ENCODE data around the gene CRIP2. TPM values are rescaled to one million over a fixed set of nuclear protein-coding genes. Genes with fewer than 3 reads are reported as not detected.

CRIP2 gene
- total RNA-seq, 1 experiment from 2014 or later = 50.5 TPM

DNA sequence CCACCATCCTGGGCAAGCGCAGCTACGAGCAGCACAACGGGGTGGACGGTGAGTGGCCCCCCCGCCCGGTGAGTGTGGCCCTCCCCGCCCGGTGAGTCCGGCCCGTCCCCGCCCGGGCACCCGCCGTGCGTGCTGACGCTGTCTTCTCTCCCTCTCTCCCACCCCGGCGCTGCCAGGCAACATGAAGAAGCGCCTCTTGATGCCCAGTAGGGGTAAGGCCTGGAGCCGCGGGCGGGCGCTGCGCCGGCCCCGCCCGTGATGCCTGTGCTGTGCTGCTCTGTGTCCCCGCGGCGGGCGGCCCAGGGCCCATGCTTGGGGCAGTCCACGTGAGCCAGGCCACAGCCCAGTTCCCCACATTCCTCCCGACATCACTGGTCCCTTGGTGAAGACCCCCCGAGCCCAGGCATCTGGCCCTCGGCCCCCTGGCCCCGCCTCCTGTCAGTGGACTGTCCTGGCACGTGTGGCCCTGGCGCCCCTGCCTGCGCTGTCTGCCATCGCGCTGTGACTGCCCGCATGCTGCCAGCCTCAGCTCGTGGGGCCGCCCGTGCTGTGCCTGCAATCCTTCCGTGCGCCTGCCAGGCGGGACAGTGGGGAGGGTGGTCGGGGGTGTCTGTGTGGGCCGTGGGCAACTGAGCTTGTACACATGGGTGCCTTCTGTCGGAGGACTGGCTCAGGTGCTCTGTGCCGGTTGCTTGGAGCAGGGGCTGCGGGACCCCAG is 7.9 kb upstream of the CRIP2 start:
- TF ChIP-seq, protein P1, sequence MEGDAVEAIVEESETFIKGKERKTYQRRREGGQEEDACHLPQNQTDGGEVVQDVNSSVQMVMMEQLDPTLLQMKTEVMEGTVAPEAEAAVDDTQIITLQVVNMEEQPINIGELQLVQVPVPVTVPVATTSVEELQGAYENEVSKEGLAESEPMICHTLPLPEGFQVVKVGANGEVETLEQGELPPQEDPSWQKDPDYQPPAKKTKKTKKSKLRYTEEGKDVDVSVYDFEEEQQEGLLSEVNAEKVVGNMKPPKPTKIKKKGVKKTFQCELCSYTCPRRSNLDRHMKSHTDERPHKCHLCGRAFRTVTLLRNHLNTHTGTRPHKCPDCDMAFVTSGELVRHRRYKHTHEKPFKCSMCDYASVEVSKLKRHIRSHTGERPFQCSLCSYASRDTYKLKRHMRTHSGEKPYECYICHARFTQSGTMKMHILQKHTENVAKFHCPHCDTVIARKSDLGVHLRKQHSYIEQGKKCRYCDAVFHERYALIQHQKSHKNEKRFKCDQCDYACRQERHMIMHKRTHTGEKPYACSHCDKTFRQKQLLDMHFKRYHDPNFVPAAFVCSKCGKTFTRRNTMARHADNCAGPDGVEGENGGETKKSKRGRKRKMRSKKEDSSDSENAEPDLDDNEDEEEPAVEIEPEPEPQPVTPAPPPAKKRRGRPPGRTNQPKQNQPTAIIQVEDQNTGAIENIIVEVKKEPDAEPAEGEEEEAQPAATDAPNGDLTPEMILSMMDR (IDR thresholded peaks at IDR 0.05; ENCODE audit: unreplicated experiment) = no peak
- H3K36me3 Mint-ChIP-seq (ENCODE audit: insufficient read depth, unreplicated experiment) = peaks cover 24% of the 10 kb centered on the region
- H3K27ac Mint-ChIP-seq (ENCODE audit: low read depth, unreplicated experiment) = no peak overlapping the region
- no peak overlapping the region for H3K4me3 Mint-ChIP-seq (ENCODE audit: unreplicated experiment)
- ChIA-PET POLR2A (no interaction called here), CTCF (no interaction called here)
- H3K4me1 Mint-ChIP-seq (ENCODE audit: insufficient read depth, unreplicated experiment) = no peaks in the 10 kb centered on the region
- no peaks in the 10 kb centered on the region for H3K27me3 Mint-ChIP-seq (ENCODE audit: insufficient read depth, unreplicated experiment)
- BruUV-seq (replicated peaks) = no TSS peak
- intact Hi-C loops (cut with micrococcal nuclease) = no loop called here
- no peaks in the 10 kb centered on the region for H3K9me3 Mint-ChIP-seq (ENCODE audit: unreplicated experiment)
- DNase-seq (ENCODE audit: unreplicated experiment) = no peak

DNA sequence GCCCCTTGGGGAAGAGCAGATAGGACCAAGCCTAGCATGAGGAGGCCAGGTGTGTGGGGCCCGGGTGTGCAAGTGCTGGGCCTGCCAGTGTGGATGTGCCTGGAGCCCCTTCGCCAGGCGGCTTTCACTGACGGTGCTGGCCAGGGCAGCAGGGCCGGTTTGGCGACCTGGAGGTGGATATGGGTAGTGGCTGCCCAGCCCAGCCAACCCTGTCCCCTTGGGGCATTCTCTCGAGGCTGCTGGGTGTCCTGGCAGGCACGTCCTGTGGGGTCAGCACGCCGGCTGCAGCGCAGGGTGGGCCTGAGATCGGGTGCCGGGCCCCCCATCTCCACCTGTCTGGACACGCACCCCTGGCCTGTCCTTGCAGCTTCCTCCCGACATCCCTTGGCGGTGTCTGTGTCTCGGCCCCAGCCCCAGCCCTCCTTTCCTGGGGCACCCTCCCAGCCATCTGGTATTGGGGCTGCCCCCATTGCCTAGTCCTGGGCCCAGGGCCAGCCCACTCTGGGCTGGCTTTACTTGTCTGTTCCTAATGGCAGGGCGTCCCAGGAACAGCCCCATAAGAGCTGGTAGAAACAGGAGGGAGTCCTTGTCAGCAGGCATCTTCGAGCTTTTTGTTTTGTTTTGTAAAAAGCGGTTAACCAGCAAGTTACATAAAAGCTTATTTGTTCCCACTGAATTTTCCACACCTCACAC is 7.2 kb upstream of the CRIP2 start:
- BruUV-seq (replicated peaks) = no TSS peak
- TF ChIP-seq, protein P1 (IDR thresholded peaks at IDR 0.05; ENCODE audit: unreplicated experiment) = no peak

DNA sequence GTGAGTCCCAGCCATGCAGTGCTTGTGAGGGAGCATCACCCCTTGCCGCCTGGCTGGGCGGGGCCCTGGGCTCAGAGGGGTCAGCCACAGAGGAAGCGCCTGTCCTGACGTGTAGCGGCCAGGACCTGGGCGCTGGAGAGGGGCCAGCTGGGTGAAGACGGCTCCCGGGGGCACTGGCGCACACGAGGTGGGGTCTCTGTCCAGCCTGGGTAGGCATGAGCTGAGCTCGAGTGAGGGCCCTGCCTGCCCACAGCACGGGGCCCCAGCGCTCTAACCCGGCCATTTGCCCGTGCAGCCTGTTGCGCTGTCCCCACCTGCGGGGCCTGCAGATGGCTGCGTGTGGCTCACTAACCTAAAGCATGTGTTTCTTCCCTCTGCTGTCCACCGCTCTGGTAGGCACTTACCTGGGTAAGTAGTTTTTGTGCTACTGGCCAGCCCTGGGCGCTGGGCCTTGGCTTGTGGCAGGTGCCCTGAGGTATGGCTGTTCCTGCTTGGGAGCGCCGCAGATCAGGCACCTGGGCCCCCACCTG is 6.6 kb upstream of the CRIP2 start:
- no peak overlapping the region for H3K27ac Mint-ChIP-seq (ENCODE audit: low read depth, unreplicated experiment)
- TF ChIP-seq, protein P1 (IDR thresholded peaks at IDR 0.05; ENCODE audit: unreplicated experiment) = no peak
- no peaks in the 10 kb centered on the region for H3K27me3 Mint-ChIP-seq (ENCODE audit: insufficient read depth, unreplicated experiment)
- no peak for DNase-seq (ENCODE audit: unreplicated experiment)
- ChIA-PET POLR2A (interaction anchor here (0.7 kb wide), 1 partner anchor 154 kb away, joined by 3 read pairs; no protein-coding TSS in a partner anchor), CTCF (no interaction called here)
- peaks cover 5% of the 10 kb centered on the region for H3K4me1 Mint-ChIP-seq (ENCODE audit: insufficient read depth, unreplicated experiment)
- no peak overlapping the region for H3K4me3 Mint-ChIP-seq (ENCODE audit: unreplicated experiment)
- intact Hi-C loops (cut with micrococcal nuclease) = no loop called here
- peaks cover 20% of the 10 kb centered on the region for H3K36me3 Mint-ChIP-seq (ENCODE audit: insufficient read depth, unreplicated experiment)
- no TSS peak for BruUV-seq (replicated peaks)
- no peaks in the 10 kb centered on the region for H3K9me3 Mint-ChIP-seq (ENCODE audit: unreplicated experiment)

More for the DNA sequence above, 7.2 kb upstream of the CRIP2 start:
- intact Hi-C loops (cut with micrococcal nuclease) = no loop called here
- Mint-ChIP-seq H3K27ac (ENCODE audit: low read depth, unreplicated experiment) (no peak overlapping the region), H3K4me3 (ENCODE audit: unreplicated experiment) (no peak overlapping the region), H3K9me3 (ENCODE audit: unreplicated experiment) (no peaks in the 10 kb centered on the region), H3K36me3 (ENCODE audit: insufficient read depth, unreplicated experiment) (peaks cover 20% of the 10 kb centered on the region), H3K27me3 (ENCODE audit: insufficient read depth, unreplicated experiment) (no peaks in the 10 kb centered on the region), H3K4me1 (ENCODE audit: insufficient read depth, unreplicated experiment) (peaks cover 1% of the 10 kb centered on the region)
- ChIA-PET CTCF (no interaction called here), POLR2A (interaction anchor here (0.7 kb wide), 1 partner anchor 154 kb away, joined by 3 read pairs; no protein-coding TSS in a partner anchor)
- no peak for DNase-seq (ENCODE audit: unreplicated experiment)

DNA sequence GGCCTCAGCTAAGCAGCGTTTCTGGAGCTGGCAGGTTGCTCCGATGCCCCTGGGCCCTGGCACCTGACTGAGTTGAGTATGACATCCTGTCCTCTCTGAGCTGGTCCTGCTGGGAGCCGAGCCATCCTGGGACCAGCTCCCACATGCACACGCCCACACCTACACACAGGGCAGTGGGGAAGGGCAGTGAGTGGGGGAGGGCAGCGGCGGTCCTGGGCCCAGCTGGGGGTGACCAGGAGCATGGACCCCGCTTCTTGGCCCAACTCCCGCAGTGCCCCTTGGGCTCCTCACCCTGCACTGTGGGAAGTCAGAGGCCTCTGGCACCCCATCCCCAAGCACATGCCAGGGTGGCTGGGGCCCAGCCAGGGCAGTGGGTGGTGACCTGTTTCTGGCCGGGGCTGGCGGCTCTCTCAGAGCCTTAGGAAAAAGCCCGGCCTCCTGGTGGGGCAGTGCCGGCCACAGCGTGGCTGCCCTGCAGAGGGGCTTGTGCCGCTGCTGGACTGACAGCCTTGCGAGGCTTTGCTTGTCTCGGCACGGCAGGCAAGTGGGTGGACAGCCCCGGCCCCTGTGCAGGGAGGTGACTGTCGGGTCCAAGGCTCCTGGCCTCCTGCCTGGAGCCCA is 5.9 kb upstream of the CRIP2 start:
- no peaks in the 10 kb centered on the region for H3K27me3 Mint-ChIP-seq (ENCODE audit: insufficient read depth, unreplicated experiment)
- TF ChIP-seq, protein P1 (IDR thresholded peaks at IDR 0.05; ENCODE audit: unreplicated experiment) = no peak
- intact Hi-C loops (cut with micrococcal nuclease) = no loop called here
- no peaks in the 10 kb centered on the region for H3K9me3 Mint-ChIP-seq (ENCODE audit: unreplicated experiment)
- H3K27ac Mint-ChIP-seq (ENCODE audit: low read depth, unreplicated experiment) = no peak overlapping the region
- POLR2A ChIA-PET = no interaction called here
- CTCF ChIA-PET = interaction anchor here (0.8 to 1.4 kb wide), 3 partner anchors 12 to 21 kb away, joined by 4 to 5 read pairs (median 4); no protein-coding TSS in a partner anchor
- peak; percentile 37 for DNase-seq (ENCODE audit: unreplicated experiment)
- peaks cover 5% of the 10 kb centered on the region for H3K4me1 Mint-ChIP-seq (ENCODE audit: insufficient read depth, unreplicated experiment)
- BruUV-seq (replicated peaks) = no TSS peak
- peaks cover 17% of the 10 kb centered on the region for H3K36me3 Mint-ChIP-seq (ENCODE audit: insufficient read depth, unreplicated experiment)
- no peak overlapping the region for H3K4me3 Mint-ChIP-seq (ENCODE audit: unreplicated experiment)

Measured in MCF 10A (cell line).